Hematopoietic multipotent progenitor cell treated with erythropoietin and hydrocortisone succinate and interleukin-3 and kit ligand, for 4 days (in vitro differentiated cells): ENCODE measurements around the gene LRTM1.

ENCODE experiments used
- DNase-seq: peaks from one replicate; pipeline ENCODE4 v3.0.0-alpha.2; 2015

Gene LRTM1

DNA sequence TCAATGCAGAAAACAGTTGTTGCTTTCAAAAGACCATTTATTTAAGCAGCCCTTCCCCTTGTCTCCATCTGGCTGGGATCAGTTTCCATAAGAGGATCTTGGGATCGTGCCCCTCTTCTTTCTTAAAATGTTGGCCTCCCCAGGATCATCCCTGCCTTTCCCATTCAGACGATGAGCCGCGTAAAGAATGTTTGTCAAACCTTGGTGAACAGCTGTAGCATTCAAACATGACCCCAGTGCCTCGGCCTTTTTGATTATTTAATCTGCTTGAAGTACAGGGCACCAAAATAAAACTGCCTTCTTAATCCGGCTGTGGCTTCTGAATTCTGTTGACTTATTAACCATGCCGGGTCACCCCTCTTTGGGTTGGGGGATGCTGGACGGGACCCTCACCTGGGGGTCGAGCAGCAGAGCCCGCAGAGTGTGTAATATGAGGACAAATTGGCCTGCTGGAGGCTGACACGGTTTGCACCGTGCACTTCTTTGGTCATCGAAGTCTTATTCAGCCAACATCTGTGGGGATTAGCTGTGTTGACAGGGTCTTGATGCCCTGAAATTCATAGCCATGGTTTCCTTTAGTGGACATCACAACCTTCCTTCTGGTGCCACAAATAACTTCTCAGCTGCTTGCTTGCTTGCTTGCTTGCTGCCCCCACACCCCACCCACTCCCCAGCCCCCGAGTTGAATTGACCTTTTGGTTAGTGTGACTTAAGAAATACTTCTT lies at the start of gene LRTM1:
Gene LRTM1 (minus strand): TSS at position 14 of the 725 bp plus-strand sequence. CDS start 148 bp downstream, outside the sequence.
- DNase-seq: no peak

- no peak for DNase-seq
These were observed 49.6 kb upstream of the LRTM1 start for GRCh38 chr3:54977439-54977838.

DNA sequence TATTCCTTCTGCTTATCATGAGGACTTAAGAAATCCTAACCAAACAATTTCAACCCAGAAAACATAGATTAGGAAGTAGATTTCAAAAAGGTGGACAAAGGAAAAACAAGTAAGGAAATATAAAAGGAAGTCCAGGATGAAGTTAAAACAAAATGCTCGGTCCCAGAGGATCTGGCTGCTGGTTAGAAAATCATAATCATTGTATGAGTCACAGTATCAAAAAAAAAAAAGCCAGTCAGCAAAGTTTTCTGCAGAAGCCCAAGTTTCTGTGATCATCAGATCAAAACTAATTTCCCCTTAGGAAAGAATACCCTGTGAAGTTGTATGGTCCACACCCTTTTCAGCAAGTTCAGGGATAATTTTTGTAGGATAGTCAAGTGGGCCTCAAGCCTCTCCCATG lies 43.0 kb upstream of the LRTM1 start:
- DNase-seq: no peak

DNA sequence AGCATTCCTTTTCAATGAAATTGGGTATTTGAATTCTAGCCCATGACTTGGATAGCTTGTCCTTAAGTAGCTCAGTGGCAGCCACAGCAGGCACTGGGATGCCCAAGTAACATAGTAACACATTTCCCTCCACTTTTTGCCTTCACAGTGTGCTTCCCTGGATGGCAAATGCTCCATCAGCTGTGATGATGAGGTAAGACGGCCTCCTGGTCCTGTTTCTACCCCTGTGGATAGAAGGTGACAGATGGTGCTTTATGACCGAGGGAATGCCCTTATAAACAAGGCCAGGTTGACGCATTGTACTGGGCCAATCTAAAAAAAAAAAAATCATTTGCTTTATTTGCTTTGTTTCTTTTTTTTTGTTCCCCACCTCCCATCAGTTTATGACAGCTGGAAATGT lies 41.8 kb upstream of the LRTM1 start:
- DNase-seq: no peak

GRCh38 chr3:54968546-54969172 lies 40.8 kb upstream of the LRTM1 start:
- no peak for DNase-seq

GRCh38 chr3:54967731-54968161 lies 39.9 kb upstream of the LRTM1 start:
- DNase-seq: no peak

DNA sequence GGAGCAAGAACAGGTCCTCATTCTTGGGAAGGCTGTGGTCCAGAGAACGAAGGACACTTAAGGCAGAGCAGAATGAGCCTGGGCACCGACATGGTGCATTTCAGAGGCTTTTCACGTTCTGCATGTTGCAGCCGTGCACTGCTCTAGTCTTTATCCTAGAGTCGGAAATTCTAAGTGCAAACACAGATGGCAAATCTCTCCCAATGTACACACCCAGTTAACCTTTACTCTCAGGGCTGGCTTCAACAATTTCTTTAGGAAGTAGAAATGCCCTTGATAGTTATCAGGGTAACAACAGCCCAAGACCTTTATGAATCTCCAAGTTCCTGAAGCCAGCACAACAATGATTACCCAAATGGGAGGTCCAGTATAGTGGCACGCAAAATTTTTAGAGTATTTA lies 39.1 kb upstream of the LRTM1 start:
- DNase-seq: no peak

DNA sequence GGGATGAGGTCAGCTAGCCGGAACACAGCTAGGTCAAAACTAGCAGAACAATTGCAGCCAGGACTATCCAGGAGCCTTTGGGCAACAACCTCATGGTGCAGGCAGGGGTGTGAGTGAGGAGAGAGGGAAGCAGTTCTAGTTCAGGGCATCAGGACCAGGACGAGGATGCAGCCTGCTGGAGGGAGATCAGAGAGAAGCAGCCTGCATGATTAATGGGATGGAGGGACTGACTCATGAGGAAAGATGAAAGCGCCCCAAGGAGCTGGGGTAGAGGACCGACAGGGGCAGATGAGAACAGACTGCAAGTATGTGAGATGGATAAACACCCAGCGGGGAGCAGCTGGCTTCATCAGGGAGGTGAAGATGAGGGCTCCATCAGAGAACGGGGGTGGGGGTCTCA lies 37.9 kb upstream of the LRTM1 start:
- DNase-seq: no peak

- DNase-seq: no peak
These were observed 36.2 kb upstream of the LRTM1 start for GRCh38 chr3:54964081-54964480.

DNA sequence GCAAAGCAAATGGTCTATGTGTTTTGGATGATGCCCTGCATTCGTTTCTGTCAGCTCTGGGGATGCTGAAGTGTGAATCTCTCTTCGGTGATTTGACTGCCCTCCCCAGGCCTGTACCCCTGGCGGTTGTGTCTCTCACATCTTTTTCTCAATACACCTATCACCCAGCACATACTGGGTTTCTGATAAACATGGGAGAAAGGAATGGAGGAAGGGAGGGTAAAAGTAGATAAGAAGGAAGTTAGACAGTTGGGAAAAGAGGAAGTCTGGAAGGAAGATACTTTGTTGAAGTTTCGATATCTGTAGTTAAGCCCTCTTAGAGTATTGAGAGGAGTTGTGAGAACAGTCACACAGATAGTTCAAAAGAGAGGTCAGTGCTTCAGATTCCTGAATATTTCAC lies 35.8 kb upstream of the LRTM1 start:
- peak; percentile 54 for DNase-seq

DNA sequence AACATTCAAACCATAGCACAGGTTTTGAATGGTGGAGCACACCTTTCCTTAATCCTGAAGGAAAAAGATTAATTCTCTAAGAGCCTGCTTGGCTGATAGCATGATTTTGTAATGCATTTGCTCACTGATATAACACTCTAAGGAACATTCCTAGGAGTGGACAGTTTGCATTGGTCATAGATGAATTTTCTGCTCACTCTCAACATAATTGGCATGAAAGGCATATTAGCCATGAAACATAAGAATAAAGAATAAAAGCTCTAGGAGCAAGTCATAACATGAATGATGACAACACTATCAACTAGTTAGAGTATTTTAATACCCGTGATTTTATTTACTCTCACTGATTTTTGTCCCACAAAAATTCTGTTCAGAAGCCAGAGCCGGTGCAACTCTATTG lies 34.3 kb upstream of the LRTM1 start:
- no peak for DNase-seq

DNA sequence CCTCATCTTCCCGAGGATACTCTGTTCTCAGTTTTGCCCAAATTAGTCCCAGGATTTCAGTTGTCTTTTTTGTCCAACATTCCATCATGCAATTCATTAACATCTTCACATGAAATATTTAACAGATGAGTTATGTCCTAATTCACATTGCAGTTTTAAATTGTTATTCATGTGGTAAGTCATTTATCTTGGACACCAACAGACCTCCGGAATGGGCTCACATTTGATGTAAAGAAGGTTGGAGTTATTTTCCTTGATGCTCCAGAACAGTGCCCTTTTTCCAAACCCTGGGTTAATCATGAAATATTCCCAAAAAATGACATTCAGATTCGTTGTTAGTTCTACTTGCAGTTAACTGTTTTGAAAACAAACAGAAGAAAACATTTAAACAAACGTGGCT lies 32.8 kb upstream of the LRTM1 start:
- DNase-seq: no peak

DNA sequence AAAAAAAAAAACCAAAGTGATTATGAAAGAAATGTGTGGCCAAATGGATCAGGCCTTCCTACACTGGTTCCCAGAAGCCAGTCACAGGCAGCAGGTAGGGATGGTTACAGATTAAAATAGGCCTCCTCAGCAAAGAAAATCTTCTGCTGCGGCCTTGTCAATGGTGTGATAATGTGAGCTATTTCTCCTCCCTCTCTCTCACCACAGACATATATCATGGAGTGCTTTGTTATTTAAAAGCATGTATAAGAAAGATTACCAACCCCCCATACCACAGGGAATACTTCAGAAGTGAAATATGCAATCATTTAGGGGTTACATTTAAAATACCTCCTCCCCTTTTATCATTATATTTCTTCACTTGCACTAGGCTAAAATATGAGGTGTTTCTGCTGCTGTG lies 32.2 kb upstream of the LRTM1 start:
- peak; percentile 27 for DNase-seq

DNA sequence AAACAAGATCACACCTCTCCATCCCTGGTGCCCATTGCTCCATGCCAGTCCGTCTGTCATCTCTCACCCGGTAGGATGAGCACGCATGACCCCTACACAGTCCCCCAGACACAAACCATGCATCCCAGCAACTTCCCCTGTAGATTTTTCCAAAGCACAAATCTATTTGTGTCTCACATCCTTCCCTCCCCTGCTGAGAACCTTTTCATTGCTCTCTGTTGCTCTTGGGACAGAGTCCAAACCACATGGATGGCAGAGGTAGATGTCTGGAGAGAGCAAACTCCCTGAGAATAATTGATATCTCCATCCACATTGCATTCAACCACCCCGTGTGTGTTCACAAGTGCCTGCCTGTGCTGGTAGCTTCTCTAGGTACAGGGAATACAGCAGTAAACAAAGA lies 29.9 kb upstream of the LRTM1 start:
- no peak for DNase-seq

DNA sequence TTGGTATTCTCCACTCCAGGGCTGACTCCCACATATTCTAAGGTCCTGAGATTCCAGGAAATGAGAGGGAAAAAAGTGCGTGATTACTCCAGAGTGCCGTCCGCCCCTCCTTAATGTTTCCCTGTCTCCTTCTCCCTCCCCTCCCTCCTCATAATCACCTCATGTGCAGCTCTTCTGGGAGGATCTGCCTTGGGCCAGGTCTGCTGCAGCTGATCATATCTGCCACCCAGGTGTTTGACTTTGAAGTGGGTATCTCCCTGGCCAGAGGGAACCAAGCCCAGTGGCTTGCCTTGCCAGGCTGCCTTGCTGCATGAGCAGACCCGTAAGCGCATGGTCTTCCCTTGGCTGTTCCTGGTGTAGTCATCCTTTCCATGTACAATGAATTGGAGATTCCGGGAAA lies 28.1 kb upstream of the LRTM1 start:
- no peak for DNase-seq

GRCh38 chr3:54955496-54955895 lies 27.6 kb upstream of the LRTM1 start:
- DNase-seq: no peak

DNA sequence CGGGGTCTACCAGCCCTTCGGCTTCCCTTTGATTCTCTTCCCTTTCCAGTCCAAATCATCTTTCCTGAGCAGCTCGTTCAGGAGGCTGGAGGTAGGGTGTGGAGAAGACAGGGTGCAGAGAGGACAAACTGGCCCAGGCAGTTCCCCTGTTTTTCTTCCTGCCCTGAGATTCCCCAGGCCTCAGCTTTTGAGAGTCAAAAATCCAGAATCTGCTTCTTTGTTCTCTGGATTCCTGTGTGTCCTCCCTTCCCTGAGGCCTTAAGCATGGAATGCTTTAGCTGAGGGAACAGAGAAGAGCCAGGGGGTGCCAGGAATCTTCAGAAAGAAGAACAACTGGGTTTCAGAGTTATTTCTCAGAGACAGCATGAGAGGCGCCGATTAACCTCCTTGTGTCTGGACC lies 26.7 kb upstream of the LRTM1 start:
- no peak for DNase-seq

- no peak for DNase-seq
These were observed 26.2 kb upstream of the LRTM1 start for GRCh38 chr3:54954022-54954421.

DNA sequence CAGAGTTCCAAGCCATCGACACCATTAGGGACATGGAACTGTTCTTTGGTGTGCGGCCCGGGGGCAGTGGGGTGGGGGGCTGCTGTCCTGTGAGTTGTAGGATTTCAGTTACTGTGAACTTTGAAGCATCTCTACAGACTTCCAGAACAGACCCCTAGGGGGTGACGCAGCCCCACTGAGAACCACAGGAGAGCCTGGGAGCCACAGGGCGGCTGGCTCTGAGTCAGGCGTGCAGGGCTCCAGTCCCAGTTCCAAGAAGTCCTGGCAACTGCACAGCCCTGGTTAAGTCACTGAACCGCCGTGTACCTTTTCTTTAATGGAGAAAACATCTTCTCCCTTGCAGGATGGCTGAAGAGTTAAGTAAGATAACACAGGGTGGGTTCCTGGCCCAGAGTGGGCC lies 23.5 kb upstream of the LRTM1 start:
- peak; percentile 64 for DNase-seq

DNA sequence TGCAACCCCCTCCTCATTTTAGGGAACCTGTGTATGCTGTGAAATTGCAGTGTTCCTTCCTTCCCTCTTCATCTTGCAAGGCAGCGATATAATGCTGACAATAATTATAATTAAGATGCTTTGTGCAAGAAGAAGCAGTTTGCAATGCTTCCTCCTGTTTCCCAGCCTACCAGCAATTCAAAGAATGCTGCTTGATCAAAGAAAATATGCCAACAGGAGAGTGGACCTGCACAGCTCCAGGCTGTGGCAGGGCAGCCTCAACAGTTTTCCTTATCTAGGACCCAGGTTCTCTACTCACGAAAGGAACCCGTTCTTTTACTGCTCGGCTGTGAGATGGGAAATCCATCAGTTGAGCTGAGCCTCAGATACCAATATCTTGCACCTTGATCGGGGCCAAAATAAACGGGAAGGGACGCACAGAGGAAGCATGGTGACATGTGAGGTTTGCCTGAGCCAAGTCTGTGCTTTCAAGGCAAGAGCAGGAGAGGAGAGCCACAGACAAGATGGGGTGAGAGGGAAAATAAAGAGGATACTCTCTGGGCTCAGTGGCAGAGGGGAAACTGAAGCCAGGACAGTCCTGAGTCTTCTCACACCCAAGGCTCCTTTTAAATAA lies 22.6 kb upstream of the LRTM1 start:
- no peak for DNase-seq

DNA sequence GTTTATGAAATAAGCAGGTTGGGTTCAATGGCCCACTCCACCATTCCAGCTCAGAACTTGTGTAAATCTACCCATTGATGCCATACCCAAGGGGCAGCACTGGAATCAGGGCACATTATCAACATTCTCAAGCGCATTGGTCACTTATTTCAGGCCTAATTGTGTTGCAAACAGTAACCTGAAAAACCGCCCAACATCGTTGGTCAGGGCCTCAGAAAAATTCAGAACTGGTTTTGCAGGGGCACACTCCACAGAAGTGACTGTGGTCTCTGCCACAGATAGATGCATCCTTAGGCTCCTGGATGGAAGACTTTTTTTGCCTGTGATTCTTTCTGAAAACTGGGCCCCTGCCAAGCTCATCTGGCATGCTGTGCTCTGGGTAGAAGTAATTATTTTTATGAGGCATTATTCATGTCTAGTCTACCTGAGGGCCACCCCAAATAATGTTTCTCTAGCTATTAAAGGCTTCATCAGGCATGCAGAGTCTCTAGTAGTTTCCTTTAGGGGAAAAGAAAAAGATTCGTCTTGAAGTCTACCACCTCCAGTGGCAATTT lies 21.7 kb upstream of the LRTM1 start:
- no peak for DNase-seq

- DNase-seq: no peak
These were observed 14.0 kb upstream of the LRTM1 start for GRCh38 chr3:54941690-54942362.

DNA sequence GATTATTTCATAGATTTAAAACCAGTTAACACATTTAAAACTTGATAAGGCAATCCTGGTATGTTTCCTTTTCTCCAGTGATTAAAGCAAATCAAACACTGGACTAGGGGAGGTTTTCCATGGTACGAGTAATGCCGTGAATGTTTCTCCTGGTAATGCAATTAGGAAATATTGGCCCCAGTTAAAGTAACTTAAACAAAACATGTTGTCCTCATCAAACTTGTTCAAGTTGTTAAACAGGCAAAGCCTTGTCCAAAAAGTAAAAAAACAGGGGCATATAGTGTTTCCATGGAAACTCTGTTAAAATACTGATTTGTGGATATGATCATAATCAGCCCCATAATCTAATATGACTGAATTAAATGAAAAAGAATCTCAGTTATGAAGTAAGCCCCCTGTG lies 13.1 kb upstream of the LRTM1 start:
- DNase-seq: no peak
